ENCODE data around the gene BEND2.
A peak's percentile ranks its signal among the peaks of the same experiment; 100 is the strongest.
"Not testable (repeated sequence)": the region's sequence is repeated elsewhere in the genome, so short reads cannot be mapped to it uniquely, and the experiment has no call there.

BEND2 gene

DNA sequence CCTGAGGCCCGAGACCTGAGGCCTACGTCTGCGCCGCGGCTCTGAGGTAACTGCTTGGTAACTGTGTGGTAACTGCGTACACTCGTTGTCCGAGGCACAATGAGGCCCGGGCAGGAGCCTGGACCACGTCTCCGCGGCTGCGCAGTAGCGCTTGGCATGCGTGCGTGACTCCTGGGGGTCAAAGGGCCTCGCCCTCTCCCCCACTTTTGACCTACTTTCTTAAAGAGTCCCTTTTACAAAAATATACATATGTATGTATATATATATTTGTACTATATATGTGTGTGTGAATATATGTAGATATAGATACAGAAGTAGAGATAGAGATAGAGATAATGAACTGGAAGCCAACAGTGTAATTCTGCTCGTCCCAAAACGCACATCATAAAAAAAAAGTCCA lies at the start of gene BEND2:
TSS of gene BEND2 (minus strand) at position 101 of the 400 bp plus-strand sequence. CDS start 136 bp downstream, outside the sequence.
- no peak for TF ChIP-seq CTCF (conservative IDR thresholded peaks at IDR 0.05; ENCODE audit: low read length)
- no peak for DNase-seq (ENCODE audit: low read depth)

DNA sequence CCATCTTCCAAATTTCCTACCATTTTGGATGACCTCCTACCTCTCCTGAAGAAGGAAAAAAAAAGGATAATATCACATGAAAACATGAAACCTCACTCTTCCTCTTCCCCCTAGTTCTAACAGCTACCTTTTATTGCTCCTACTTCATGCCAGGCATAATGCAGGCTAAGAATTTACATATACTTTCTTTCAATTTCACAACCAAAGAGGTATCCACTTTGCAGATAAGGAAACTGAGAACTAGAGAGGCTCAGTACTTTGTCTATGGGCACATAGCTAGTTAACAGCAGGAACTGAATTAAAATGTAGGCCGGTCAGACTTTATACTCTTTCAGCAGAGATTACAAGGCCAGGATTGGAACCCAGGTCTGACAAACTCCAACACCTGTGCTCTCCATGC lies 34.4 kb upstream of the BEND2 start:
- no peak for DNase-seq (ENCODE audit: low read depth)
- TF ChIP-seq CTCF (conservative IDR thresholded peaks at IDR 0.05; ENCODE audit: low read length) = no peak
- H3K4me3 ChIP-seq (ENCODE audit: low read length) = no peak overlapping the region

More for the DNA sequence above, at the start of gene BEND2:
- no peak within 1 kb of the TSS for H3K4me3 ChIP-seq (ENCODE audit: low read length)

DNA sequence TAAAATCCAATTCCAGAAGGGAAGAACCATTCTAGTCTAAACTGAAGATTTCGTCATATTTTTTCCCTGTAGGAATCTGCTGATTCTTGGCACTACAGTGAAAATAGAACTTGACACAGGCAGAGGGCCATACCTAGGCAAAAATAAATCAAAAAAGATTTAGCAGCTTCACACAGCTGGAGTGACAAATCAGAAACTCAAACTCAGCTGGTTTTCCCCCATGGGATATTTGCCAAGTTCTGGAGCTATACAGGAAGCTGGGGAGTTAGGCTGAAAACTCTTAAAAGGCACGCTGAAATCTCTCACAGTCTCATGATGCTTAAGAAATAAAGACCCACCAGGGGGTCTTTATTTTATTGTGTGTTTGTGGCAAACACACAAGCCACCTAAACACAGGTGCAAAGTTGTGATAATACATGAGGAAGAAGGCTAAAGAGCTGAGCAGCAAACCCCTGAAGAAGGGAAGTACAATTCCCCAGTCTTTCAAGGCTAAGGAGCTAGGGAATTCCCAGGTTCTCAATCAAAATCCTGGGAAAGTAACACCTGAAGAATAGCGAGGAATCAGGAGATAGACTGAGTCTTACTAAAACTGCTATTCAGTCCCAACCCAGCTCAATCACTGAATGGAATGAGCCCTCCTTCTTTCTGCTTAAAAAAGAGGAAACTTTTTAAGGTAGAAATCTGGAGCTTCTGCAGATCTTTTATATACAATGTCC lies 32.1 kb upstream of the BEND2 start:
- DNase-seq (ENCODE audit: low read depth) = peak; percentile 1
- H3K4me3 ChIP-seq (ENCODE audit: low read length) = no peak overlapping the region
- TF ChIP-seq CTCF (conservative IDR thresholded peaks at IDR 0.05; ENCODE audit: low read length) = no peak

DNA sequence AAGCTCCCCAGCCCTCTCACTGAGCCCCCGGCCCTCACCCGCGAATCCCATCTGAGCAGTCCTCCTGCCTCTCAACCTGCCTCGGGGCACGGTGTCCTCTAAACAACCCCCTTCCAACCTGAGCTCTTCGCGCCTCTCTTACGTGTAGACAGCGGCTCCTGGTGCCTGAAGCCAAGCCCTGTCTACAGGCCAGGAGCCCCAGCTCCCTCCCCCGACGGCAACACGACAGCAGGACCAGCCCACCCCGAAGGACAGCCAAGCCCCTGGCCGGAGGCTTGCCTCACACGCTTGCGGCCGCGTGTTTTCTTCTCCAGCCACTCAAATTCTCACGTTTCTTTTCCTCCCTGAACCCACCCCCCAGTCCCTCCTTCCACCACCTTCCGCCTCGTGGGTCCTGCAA lies 9.0 kb upstream of the BEND2 start:
- not testable (repeated sequence) for DNase-seq (ENCODE audit: low read depth); H3K4me3 ChIP-seq (ENCODE audit: low read length)

DNA sequence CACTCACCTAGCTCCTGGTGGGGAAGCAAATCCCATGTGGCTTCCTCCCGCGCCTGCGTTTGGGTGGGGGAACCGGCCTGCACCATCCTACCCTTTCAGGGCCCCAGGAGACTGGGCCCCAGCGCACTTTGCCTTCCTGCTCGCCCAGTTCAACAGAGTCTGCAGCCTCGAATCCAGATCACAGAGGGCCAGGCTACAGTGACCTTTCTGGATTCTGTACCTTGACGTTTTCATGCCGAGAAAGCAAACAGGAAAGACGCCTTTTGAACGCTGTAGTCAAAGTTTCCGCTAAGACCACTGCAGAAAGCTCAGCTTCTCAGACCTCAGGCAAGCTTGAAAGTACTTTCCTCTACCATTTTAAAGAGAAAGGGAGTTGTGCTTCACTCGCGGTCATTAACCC lies 7.4 kb upstream of the BEND2 start:
- H3K4me3 ChIP-seq (ENCODE audit: low read length) = no peak overlapping the region
- no peak for TF ChIP-seq CTCF (conservative IDR thresholded peaks at IDR 0.05; ENCODE audit: low read length)
- no peak for DNase-seq (ENCODE audit: low read depth)

DNA sequence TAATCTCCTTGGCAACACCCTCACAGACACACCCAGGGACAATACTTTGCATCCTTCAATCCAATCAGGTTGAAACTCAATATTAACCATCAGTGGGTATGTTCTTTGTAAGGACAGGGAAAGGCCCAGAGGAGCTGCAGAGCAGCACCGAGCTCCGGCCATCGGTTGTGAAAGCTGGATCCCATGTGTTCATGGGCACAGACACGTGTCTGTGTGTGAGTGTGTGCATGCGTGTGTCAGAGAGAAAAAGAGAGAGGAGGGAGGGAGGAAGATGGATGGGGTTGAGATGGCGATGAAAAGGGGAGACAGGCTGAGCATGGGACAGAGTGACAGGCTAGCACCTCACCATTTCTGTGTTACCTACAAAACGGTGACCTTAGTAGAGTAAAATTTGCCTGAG lies 6.8 kb upstream of the BEND2 start:
- H3K4me3 ChIP-seq (ENCODE audit: low read length) = no peak overlapping the region
- DNase-seq (ENCODE audit: low read depth) = no peak
- no peak for TF ChIP-seq CTCF (conservative IDR thresholded peaks at IDR 0.05; ENCODE audit: low read length)

GRCh38 chrX:18210470-18210869 lies 10.2 kb downstream of the BEND2 start:
- no peak overlapping the region for H3K4me3 ChIP-seq (ENCODE audit: low read length)
- peak; percentile 1 for DNase-seq (ENCODE audit: low read depth)
- TF ChIP-seq CTCF (conservative IDR thresholded peaks at IDR 0.05; ENCODE audit: low read length) = no peak

Measured in AG10803 (cell line).